ENCODE measurements around the gene CCNE1.

- no peak for TF ChIP-seq EZH2 (IDR thresholded peaks at IDR 0.05; ENCODE audit: borderline replicate concordance, low read depth, low read length, severe bottlenecking)
- TF ChIP-seq, protein P1, sequence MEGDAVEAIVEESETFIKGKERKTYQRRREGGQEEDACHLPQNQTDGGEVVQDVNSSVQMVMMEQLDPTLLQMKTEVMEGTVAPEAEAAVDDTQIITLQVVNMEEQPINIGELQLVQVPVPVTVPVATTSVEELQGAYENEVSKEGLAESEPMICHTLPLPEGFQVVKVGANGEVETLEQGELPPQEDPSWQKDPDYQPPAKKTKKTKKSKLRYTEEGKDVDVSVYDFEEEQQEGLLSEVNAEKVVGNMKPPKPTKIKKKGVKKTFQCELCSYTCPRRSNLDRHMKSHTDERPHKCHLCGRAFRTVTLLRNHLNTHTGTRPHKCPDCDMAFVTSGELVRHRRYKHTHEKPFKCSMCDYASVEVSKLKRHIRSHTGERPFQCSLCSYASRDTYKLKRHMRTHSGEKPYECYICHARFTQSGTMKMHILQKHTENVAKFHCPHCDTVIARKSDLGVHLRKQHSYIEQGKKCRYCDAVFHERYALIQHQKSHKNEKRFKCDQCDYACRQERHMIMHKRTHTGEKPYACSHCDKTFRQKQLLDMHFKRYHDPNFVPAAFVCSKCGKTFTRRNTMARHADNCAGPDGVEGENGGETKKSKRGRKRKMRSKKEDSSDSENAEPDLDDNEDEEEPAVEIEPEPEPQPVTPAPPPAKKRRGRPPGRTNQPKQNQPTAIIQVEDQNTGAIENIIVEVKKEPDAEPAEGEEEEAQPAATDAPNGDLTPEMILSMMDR (IDR thresholded peaks at IDR 0.05; ENCODE audit: borderline replicate concordance, extremely low read depth, low read length, poor library complexity, severe bottlenecking): no peak
Observed at GRCh38 chr19:29806098-29806866, 5.5 kb upstream of the CCNE1 start.

Measured in DND-41 (cell line).